ENCODE data around the gene CD300LD. TPM values are rescaled to one million over a fixed set of nuclear protein-coding genes. Genes with fewer than 3 reads are reported as not detected.
A peak's percentile ranks its signal among the peaks of the same experiment; 100 is the strongest.

Gene CD300LD
- total RNA-seq, 1 experiment from 2014 or later: not detected

DNA sequence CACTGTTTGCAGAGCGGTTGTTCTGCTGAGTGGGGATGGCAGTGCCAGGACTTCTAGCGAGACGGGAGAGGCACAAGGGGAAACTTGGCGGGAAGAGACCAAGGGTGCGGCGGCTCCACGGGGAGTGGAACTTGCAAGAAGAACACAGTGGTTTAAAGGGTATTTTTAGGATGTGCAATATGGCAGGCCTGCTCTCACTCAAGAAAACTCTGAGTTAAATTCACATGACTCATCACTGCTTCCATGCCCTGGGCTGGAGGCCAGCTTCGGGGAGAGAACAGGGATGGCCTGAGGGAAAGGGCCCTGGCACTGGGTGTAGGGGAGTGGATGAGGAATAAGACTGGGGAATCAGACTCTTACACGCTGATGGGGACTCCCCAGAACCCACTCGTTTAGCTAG lies 13.3 kb upstream of the CD300LD start:
- in situ Hi-C loops (cut with HindIII; ENCODE audit: low pct_unique_long_range_greater_than_20kb, low sequenced_read_pairs) (no loop called here), intact Hi-C loops (cut with micrococcal nuclease; ENCODE audit: unreplicated experiment) (loop anchor here (10.0 kb wide), 1 partner anchor 59 kb away; no protein-coding TSS in a partner anchor)
- POLR2A ChIA-PET: no interaction called here
- Histone ChIP-seq H3K27ac (ENCODE audit: low read length) (no peak overlapping the region), H3K36me3 (ENCODE audit: control insufficient read depth, insufficient read depth, low read length) (no peaks in the 10 kb centered on the region), H3K4me1 (ENCODE audit: control insufficient read depth, insufficient read depth, low read length) (0 out of 2 replicates have a peak, but pooled peaks cover 3% of the 10 kb centered on the region), H3K4me3 (ENCODE audit: low read depth in 2 of 2, low read length in 2 of 2) (no peak overlapping the region), H3K9me3 (ENCODE audit: control insufficient read depth, insufficient read depth, low read depth, low read length) (no peaks in the 10 kb centered on the region), H3K27me3 (ENCODE audit: control insufficient read depth, insufficient read depth, low read length) (peaks cover 7% of the 10 kb centered on the region)
- CTCF ChIA-PET: interaction anchor here (0.6 kb wide), 1 partner anchor 104 kb away, joined by 7 read pairs; no protein-coding TSS in a partner anchor
- ATAC-seq: peak; percentile 82
- no TSS peak for BruUV-seq (replicated peaks)
- TF ChIP-seq, protein P1, sequence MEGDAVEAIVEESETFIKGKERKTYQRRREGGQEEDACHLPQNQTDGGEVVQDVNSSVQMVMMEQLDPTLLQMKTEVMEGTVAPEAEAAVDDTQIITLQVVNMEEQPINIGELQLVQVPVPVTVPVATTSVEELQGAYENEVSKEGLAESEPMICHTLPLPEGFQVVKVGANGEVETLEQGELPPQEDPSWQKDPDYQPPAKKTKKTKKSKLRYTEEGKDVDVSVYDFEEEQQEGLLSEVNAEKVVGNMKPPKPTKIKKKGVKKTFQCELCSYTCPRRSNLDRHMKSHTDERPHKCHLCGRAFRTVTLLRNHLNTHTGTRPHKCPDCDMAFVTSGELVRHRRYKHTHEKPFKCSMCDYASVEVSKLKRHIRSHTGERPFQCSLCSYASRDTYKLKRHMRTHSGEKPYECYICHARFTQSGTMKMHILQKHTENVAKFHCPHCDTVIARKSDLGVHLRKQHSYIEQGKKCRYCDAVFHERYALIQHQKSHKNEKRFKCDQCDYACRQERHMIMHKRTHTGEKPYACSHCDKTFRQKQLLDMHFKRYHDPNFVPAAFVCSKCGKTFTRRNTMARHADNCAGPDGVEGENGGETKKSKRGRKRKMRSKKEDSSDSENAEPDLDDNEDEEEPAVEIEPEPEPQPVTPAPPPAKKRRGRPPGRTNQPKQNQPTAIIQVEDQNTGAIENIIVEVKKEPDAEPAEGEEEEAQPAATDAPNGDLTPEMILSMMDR (IDR thresholded peaks at IDR 0.05): no peak
- TF ChIP-seq SIN3A (IDR thresholded peaks at IDR 0.05; ENCODE audit: borderline replicate concordance, insufficient read depth, low read depth, low read length): no peak
- no peak for TF ChIP-seq TCF7L2 (IDR thresholded peaks at IDR 0.05; ENCODE audit: low read depth, low read length)
- TF ChIP-seq POLR2AphosphoS5 (IDR thresholded peaks at IDR 0.05; ENCODE audit: low read depth, low read length): no peak
- TF ChIP-seq, protein P2, sequence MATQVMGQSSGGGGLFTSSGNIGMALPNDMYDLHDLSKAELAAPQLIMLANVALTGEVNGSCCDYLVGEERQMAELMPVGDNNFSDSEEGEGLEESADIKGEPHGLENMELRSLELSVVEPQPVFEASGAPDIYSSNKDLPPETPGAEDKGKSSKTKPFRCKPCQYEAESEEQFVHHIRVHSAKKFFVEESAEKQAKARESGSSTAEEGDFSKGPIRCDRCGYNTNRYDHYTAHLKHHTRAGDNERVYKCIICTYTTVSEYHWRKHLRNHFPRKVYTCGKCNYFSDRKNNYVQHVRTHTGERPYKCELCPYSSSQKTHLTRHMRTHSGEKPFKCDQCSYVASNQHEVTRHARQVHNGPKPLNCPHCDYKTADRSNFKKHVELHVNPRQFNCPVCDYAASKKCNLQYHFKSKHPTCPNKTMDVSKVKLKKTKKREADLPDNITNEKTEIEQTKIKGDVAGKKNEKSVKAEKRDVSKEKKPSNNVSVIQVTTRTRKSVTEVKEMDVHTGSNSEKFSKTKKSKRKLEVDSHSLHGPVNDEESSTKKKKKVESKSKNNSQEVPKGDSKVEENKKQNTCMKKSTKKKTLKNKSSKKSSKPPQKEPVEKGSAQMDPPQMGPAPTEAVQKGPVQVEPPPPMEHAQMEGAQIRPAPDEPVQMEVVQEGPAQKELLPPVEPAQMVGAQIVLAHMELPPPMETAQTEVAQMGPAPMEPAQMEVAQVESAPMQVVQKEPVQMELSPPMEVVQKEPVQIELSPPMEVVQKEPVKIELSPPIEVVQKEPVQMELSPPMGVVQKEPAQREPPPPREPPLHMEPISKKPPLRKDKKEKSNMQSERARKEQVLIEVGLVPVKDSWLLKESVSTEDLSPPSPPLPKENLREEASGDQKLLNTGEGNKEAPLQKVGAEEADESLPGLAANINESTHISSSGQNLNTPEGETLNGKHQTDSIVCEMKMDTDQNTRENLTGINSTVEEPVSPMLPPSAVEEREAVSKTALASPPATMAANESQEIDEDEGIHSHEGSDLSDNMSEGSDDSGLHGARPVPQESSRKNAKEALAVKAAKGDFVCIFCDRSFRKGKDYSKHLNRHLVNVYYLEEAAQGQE (IDR thresholded peaks at IDR 0.05; ENCODE audit: insufficient read depth in 1 of 2, low read depth in 2 of 2, low read length in 1 of 2): no peak
- DNase-seq (ENCODE audit: low read depth, low spot score): no peak

DNA sequence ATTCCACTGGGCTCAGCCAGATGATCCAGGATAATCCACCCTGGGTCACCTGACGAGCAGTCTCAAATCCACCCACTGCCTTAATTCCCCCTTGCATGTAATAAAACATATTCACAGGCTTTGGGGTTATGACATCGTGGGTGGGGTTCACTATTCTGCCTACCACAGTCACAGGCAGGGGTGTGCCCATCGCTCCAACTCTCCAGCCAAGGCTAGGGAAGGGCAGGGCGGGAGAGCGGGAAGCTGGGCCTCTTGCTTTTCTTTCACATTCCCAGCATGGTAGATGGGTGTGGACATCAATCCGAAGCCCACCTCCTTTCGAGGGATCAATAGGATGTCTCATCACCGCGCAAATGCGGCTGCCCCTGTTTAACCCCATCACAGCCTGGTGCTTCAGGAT lies 12.7 kb upstream of the CD300LD start:
- no peak for DNase-seq (ENCODE audit: low read depth, low spot score)
- ATAC-seq: no peak
- no peak overlapping the region for H3K4me3 ChIP-seq (ENCODE audit: low read depth in 2 of 2, low read length in 2 of 2)
- no peaks in the 10 kb centered on the region for H3K36me3 ChIP-seq (ENCODE audit: control insufficient read depth, insufficient read depth, low read length)
- TF ChIP-seq TCF7L2 (IDR thresholded peaks at IDR 0.05; ENCODE audit: low read depth, low read length): no peak
- TF ChIP-seq, protein P2 (IDR thresholded peaks at IDR 0.05; ENCODE audit: insufficient read depth in 1 of 2, low read depth in 2 of 2, low read length in 1 of 2): no peak
- TF ChIP-seq, protein P1 (IDR thresholded peaks at IDR 0.05): no peak
- no peak for TF ChIP-seq POLR2AphosphoS5 (IDR thresholded peaks at IDR 0.05; ENCODE audit: low read depth, low read length)
- no peak for TF ChIP-seq SIN3A (IDR thresholded peaks at IDR 0.05; ENCODE audit: borderline replicate concordance, insufficient read depth, low read depth, low read length)
- ChIA-PET CTCF (no interaction called here), POLR2A (no interaction called here)
- H3K27ac ChIP-seq (ENCODE audit: low read length): no peak overlapping the region
- intact Hi-C loops (cut with micrococcal nuclease; ENCODE audit: unreplicated experiment): loop anchor here (10.0 kb wide), 1 partner anchor 60 kb away; no protein-coding TSS in a partner anchor
- no TSS peak for BruUV-seq (replicated peaks)
- peaks cover 4% of the 10 kb centered on the region for H3K27me3 ChIP-seq (ENCODE audit: control insufficient read depth, insufficient read depth, low read length)
- in situ Hi-C loops (cut with HindIII; ENCODE audit: low pct_unique_long_range_greater_than_20kb, low sequenced_read_pairs): no loop called here
- 0 out of 2 replicates have a peak, but pooled peaks cover 3% of the 10 kb centered on the region for H3K4me1 ChIP-seq (ENCODE audit: control insufficient read depth, insufficient read depth, low read length)
- H3K9me3 ChIP-seq (ENCODE audit: control insufficient read depth, insufficient read depth, low read depth, low read length): no peaks in the 10 kb centered on the region

Measured in Panc1 (cell line).